Heart left ventricle (tissue), 16 donors: ENCODE data around the gene COX6B2. TPM values are rescaled to one million over a fixed set of nuclear protein-coding genes. Genes with fewer than 3 reads are reported as not detected.

Source experiments
- ATAC-seq, 4 donors: fragments of 200-7000 bp; cut with Tn5 transposase; one replicate each; pipeline ENCODE4 v1.9.1; 2020 to 2022; ENCODE audit warnings: moderate library complexity in 4 of 4, mild to moderate bottlenecking in 3 of 4, moderate number of reproducible peaks in 1 of 4
- DNase-seq, 5 donors: peaks; one replicate each; pipeline ENCODE4 v3.0.0-alpha.2; 2020
- H3K27ac ChIP-seq, 12 donors: fragments of 200-600 bp; sonication (generic) in 4 of 12; one replicate each; pipeline versions ENCODE4 v1.5.0 to v1.8.0; 2016 to 2022; ENCODE audit warnings: mild to moderate bottlenecking in 2 of 12
- H3K27me3 ChIP-seq, 9 donors: fragments of 200-600 bp; sonication (generic) in 2 of 9; one replicate each; pipeline versions ENCODE4 v1.5.1 to v1.8.0; 2016 to 2022; ENCODE audit warnings: mild to moderate bottlenecking in 3 of 9
- H3K36me3 ChIP-seq, 9 donors: fragments of 200-600 bp; sonication (generic) in 2 of 9; one replicate each; pipeline versions ENCODE4 v1.5.0 to v1.8.0; 2018 to 2022; ENCODE audit warnings: mild to moderate bottlenecking in 2 of 9
- H3K4me1 ChIP-seq, 12 donors: fragments of 200-600 bp; sonication (generic) in 4 of 12; one replicate each; pipeline versions ENCODE4 v1.5.0 to v1.8.0; 2016 to 2022; ENCODE audit warnings: mild to moderate bottlenecking in 3 of 12
- H3K4me3 ChIP-seq, 12 donors: fragments of 200-600 bp; sonication (generic) in 4 of 12; one replicate each; pipeline versions ENCODE4 v1.5.0 to v1.8.0; 2017 to 2022; ENCODE audit warnings: mild to moderate bottlenecking in 9 of 12, moderate library complexity in 4 of 12
- H3K9me3 ChIP-seq, 12 donors: fragments of 200-600 bp; sonication (generic) in 4 of 12; one replicate each; pipeline versions ENCODE4 v1.5.0 to v1.8.0; 2016 to 2022; ENCODE audit warnings: mild to moderate bottlenecking in 1 of 12
- CTCF ChIP-seq, 12 donors: fragments of 200-600 bp; sonication (generic) in 4 of 12; IDR thresholded peaks; one replicate each; pipeline versions ENCODE4 v1.5.0 to v1.8.0; 2018 to 2022; ENCODE audit warnings: antibody characterized with exemption in 12 of 12, mild to moderate bottlenecking in 5 of 12
- POLR2A ChIP-seq, 2 donors: fragments of 450-650 bp; IDR thresholded peaks; one replicate each; pipeline ENCODE4 v1.6.1; 2017; ENCODE audit warnings: antibody characterized with exemption in 2 of 2, mild to moderate bottlenecking in 2 of 2, moderate library complexity in 2 of 2
- WGBS, 4 donors: extraction: QIAGEN DNeasy Blood & Tissue Kit in 2 of 4; methylation state at CpG; one replicate each; pipeline versions ENCODE4 v1.1.5 to v1.1.7; 2013 to 2018; 5-methylcytosine and 5-hydroxymethylcytosine counted together
- intact Hi-C, 10 donors: fragments of 100-400 bp; cut with DNase I; formaldehyde crosslinking; loops; one replicate each; pipeline versions ENCODE4 v1.11.1 to v1.14.2; 2022
- polyA plus RNA-seq, 2 donors: library from polyadenylated mRNA; stranded (reverse); fragments of 200-250 nt; gene quantifications; one replicate each; pipeline ENCODE4 v1.2.3, GENCODE V29; 2013
- total RNA-seq, 9 donors: library from RNA; depleted of rRNA in 2 of 9; stranded (reverse); fragments of >200 nt in 2 of 9; fragmentation: NEBNext Ultra II Directional in 3 of 9; extraction: Animal tissue kit (Norgen Biotek cat#: 25700) in 3 of 9; gene quantifications; one replicate each; pipeline versions ENCODE4 v1.1.0 to v1.2.4, GENCODE V29; 2016 to 2023
- donor health status: ischemic (EF 13 %, LVEDD 7.1; RV severe dilation, severe dysfunction).
- donor health status: healthy with polysubstance abuse.
- donor health status: DM: no; HTN: yes; CAD: no.
- donor health status: DM: no; HTN: no; CAD: no.
- donor health status: ischemic (EF 25% LVEDD 6.9; RV normal size, moderate dysfunction).
- donor health status: ischemic (EF 25% LVEDD 5.7; RV mildly dilated, moderate dysfunction).
- donor health status: healthy.
- donor health status: DM: yes; HTN: yes; CAD: no.
- donor health status: ischemic (EF 35%, LVEDD 5.7; RV mildly dilated, moderate dysfunction).
- donor health status: nonischemic (EF 11% LVEDD 7.7; RV severe dilation, severe dysfunction).
- donor health status: DM: yes; HTN: yes; CAD: no.
- donor health status: PGD.
- donor health status: ischemic (EF 29% LVEDD 5.4; RV normal size, mild dysfunction).
- donor health status: nonischemic (EF 23%, LVEDD 6.1; RV moderate dilation, normal function).

COX6B2 gene
- total and polyA plus RNA-seq, 11 donors = 0.16 TPM; not detected in 10

GRCh38 chr19:55372316-55373081 is 18.0 kb upstream of the COX6B2 start:
- intact Hi-C loops = loop anchor here in 2 of 10 donors (10.0 kb wide), 1 partner anchor 68 kb away; no protein-coding TSS in a partner anchor
- 39 to 44% (median 41%) methylated on average over 8 to 24 of the region's 24 CpGs for WGBS, 4 donors
- Histone ChIP-seq H3K27me3 (peaks cover 38 to 93% (median 81%) of the 10 kb centered on the region in 9 donors), H3K4me1 (peaks cover 0 to 30% (median 3%) of the 10 kb centered on the region in 12 donors), H3K36me3 (no peaks in the 10 kb centered on the region), H3K27ac (no peak overlapping the region), H3K9me3 (no peaks in the 10 kb centered on the region), H3K4me3 (no peak overlapping the region)
- ATAC-seq (no peak), DNase-seq (no peak)
- TF ChIP-seq CTCF (IDR thresholded peaks at IDR 0.05) = no peak
- no peak for TF ChIP-seq POLR2A (IDR thresholded peaks at IDR 0.05)

GRCh38 chr19:55370305-55370988 is 15.9 kb upstream of the COX6B2 start, which contains the start of gene IL11:
Gene IL11, minus strand, starts transcription at chr19:55370463. Its CDS starts 153 bp downstream, at chr19:55370310.
- ATAC-seq (peak in 1 of 4 donors; percentile 17), DNase-seq (peak in 1 of 5 donors; percentile 54)
- Histone ChIP-seq H3K36me3 (no peaks in the 10 kb centered on the region), H3K9me3 (no peaks in the 10 kb centered on the region), H3K4me3 (peak within 1 kb of the TSS in 10 of 12 donors; percentile 5 to 42 (median 28)), H3K4me1 (peaks cover 0 to 27% (median 3%) of the 10 kb centered on the region in 12 donors), H3K27ac (no peak within 1 kb of the TSS), H3K27me3 (peaks cover 38 to 79% (median 63%) of the 10 kb centered on the region in 9 donors)
- intact Hi-C loops = loop anchor here in 2 of 10 donors (10.0 kb wide), 1 partner anchor 66 kb away; no protein-coding TSS in a partner anchor
- TF ChIP-seq POLR2A (IDR thresholded peaks at IDR 0.05) = no peak
- no peak for TF ChIP-seq CTCF (IDR thresholded peaks at IDR 0.05)
- 4 to 10% (median 7%) methylated on average over 22 to 31 of the region's 32 CpGs for WGBS, 4 donors

DNA sequence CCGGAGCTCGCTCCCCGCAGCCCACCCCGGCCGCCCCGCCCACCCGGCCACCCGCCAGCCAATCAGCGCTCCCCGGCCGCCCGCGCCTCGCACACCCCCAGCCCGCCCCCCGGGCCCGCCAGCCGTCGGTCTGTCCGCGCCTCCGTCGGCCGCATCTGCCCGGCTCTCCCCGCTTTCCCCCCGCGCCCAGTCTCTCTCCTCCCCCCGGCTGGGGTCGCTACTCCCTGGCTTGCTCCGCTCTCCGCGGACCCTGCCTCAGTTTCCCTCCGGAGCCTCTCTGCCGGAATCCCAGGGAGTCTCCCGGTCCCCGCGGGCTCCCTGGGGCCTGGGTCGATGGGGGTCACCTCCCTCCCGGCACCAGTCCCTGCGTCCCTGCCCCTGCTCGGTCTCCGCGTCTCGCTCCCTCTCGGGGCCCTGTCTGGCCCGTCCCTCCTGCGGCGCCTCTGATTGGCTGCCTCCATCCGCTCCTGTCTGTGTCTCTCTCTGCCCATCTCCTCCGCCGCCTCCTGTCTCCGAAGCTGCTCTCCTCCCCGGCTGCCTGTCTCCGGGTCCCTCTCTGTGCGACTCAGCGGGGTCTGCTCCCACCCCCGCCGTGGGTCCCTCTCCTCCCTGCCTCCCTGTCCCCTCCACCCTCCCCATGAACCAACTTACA is 15.3 kb upstream of the COX6B2 start:
- intact Hi-C loops = loop anchor here in 2 of 10 donors (10.0 kb wide), 1 partner anchor 65 kb away; no protein-coding TSS in a partner anchor
- 1 to 2% (median 1%) methylated on average over 20 to 59 of the region's 59 CpGs for WGBS, 4 donors
- H3K27me3 ChIP-seq = peaks cover 38 to 74% (median 59%) of the 10 kb centered on the region in 9 donors
- peak in 1 of 5 donors; percentile 52 for DNase-seq
- no peak for TF ChIP-seq CTCF (IDR thresholded peaks at IDR 0.05)
- no peak for TF ChIP-seq POLR2A (IDR thresholded peaks at IDR 0.05)
- no peaks in the 10 kb centered on the region for H3K36me3 ChIP-seq
- ATAC-seq = peak in 3 of 4 donors; percentile 45 to 55 (median 46)
- H3K27ac ChIP-seq = no peak overlapping the region
- H3K9me3 ChIP-seq = no peaks in the 10 kb centered on the region
- peaks cover 0 to 27% (median 3%) of the 10 kb centered on the region in 12 donors for H3K4me1 ChIP-seq
- peak overlapping the region in 10 of 12 donors; percentile 5 to 42 (median 28) for H3K4me3 ChIP-seq
